NCI-H2107 treated with DMSO at 0.1 percent for 48 hours (cell line): Measurements from ENCODE around the gene FGF8.

Experiments used
- DNase-seq: peaks from one replicate; lab custom pipeline; 2025; ENCODE audit not compliant: unreplicated experiment; lab: John Stamatoyannopoulos, UW

The FGF8 gene

GRCh38 chr10:101741938-101742337 lies 34.0 kb downstream of the FGF8 start:
- DNase-seq = no peak

GRCh38 chr10:101736666-101737065 lies 39.2 kb downstream of the FGF8 start:
- DNase-seq = no peak

GRCh38 chr10:101732096-101732495 lies 43.8 kb downstream of the FGF8 start:
- DNase-seq = no peak

- DNase-seq = no peak
These were observed 49.9 kb downstream of the FGF8 start for GRCh38 chr10:101726115-101726387.

GRCh38 chr10:101725296-101726114 lies 50.4 kb downstream of the FGF8 start:
- DNase-seq = no peak

GRCh38 chr10:101724446-101724845 lies 51.5 kb downstream of the FGF8 start:
- no peak for DNase-seq

GRCh38 chr10:101723176-101723575 lies 52.7 kb downstream of the FGF8 start:
- DNase-seq = no peak

GRCh38 chr10:101721806-101722205 lies 54.1 kb downstream of the FGF8 start:
- DNase-seq = no peak

GRCh38 chr10:101720606-101721230 lies 55.2 kb downstream of the FGF8 start:
- DNase-seq = no peak
